ENCODE measurements around the gene TENT5C.

Gene TENT5C

DNA sequence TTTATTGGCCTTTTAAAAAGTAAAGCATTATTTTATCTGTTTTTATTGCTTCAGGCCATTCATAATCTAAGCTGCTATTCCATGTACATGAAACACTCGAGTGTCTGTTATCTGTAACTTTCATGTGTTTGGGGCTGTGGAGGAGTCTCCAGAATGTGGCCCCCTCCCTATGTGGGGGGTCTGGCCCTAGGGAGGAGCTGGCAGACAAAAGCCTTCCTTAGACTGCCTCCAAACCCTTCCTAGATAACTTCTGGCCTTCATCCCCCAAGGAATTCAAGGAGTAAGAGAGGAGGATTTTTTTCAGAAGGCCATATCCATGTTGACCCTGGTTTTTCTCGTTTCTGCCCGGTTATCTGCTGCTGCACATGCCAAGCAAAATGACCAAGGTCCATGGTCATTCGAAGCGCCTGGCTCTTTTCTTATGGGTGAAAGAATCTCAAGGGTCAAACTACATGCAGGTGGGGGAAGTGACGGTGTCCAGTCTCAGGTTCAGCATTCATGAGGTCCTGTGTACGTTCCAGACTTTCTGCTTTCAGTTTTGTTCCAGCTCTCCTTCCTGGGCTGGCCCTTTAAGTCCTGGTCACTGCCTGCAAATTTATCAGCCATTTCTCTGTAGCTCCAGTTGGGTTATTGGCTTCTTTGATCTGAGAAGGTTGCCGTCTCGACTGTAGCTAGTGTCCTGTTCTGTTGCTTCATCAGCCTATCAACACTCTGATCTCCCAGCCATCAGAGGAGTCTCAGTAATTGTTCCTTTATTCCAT lies 8.3 kb downstream of the TENT5C start:
- no peak for DNase-seq

DNA sequence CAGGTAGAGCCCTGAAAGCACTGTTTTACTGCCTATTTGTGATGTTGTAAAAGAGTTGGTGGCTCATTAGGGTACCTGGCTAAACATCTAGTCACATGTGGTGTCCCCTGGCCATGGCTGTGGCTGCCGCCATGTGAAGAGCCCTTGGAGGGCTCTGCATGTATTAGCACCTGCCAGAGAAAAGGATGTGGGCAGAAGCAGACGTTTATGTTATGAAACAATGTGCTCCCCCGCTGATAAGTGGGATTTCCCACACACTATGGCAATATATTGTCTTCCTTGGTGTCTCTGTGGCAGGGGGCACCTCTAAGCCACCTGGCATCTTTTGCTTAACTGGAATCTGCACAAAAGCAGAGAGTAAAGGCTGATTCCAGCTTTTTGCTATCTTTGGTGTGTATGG lies 9.6 kb downstream of the TENT5C start:
- DNase-seq: no peak

DNA sequence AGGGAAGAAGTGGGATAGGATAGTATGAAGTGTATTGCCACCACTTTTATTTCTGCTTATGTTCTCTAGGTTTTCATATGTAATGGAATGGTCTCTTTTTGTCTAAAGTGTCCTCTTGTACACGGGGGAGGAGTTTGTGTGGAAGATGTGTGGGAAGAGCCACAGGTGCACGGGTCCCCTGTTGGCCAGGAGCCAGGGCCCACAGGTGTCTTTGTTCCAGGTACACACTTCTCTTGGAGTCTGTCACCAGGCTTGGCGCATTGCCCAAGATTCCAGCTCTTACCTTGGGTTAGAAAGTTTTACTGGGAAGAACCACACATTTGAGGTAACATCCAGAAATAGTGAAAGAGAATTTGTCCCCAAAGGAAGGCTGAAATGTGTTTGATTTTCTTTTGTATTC lies 10.5 kb downstream of the TENT5C start:
- no peak for DNase-seq

DNA sequence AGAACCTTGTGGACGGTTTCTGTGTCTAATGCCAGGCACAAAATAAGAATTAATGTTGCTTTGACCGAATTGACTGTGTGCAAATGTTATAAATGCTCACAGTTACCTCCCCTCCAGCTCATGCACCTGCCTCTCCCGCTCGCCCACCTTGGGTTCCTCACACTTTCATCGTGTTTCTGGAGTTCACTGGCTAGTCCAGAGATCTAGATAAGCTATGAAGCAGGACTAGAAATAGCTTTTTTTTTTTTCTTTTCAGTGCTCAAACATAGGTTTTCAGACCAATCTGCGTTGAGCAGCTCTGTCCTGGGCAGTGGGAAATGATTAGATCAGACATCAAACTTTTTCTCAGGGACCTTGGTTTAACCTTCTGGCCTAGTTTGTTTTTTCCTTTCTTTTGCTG lies 11.1 kb downstream of the TENT5C start:
- DNase-seq: no peak

DNA sequence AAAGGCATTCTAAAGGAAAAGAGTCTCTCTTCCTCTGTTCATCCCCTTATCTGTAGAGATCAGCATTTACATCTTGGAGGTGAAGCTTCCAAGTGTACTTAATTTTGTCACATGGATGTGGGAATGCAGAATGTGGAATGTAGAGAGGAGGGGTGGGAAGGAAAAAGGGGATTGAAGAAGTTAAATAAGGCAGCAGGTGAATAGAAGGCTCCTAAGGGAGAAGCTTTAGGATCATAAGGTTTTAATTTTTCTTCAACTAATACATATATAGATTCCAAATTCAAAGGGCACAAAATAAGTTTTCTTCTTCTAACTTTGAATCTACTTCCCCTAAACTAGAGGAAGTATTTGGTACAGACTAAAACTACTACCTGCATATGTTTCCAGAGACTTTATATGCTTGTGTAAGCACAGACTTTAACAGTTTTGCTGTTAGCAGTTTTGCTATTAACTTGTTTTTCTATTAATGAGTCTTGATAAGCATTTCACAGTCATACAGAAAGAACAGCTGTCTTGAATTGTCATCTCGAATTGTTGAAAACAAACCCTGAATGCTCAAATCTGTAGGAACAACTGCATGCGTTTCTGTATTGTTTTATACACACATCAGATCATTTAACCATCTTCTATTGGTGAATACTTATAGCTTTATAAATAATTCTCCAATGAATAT lies 12.7 kb downstream of the TENT5C start:
- no peak for DNase-seq

DNA sequence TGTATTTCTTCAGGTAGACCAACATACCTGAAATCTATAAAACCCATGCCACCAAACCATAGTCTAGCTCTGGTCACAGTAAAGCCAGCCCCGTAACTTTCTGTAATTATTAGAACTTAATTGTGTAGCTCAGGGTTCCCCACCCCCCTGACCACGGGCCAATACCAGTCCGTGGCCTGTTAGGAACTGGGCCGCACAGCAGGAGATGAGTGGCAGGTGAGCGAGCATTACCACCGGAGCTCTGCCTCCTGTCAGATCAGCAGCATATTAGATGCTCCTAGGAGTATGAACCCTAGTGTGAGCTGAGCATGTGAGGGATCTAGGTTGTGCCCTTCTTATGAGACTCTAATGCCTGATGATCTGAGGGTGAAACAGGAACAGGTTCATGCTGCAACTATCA lies 14.6 kb downstream of the TENT5C start:
- no peak for DNase-seq

DNA sequence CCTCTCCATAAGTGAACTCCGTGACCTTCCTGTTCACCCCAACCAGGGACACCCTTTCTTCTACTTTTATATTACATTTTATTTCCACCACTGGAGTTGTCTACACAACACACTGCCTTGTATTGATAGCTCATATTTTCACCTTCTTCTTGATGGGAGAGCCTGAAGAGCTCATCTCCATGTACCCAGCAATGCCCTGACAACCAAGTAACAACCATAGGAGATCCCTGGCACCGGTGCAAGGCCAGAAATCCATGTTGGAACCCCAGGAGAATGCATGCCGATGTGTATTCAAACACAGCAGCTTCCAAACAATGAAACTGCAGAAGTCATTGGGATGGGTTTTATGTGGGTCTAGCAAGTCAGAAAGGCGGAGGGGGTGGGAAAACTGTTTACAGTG lies 15.5 kb downstream of the TENT5C start:
- DNase-seq: no peak

DNA sequence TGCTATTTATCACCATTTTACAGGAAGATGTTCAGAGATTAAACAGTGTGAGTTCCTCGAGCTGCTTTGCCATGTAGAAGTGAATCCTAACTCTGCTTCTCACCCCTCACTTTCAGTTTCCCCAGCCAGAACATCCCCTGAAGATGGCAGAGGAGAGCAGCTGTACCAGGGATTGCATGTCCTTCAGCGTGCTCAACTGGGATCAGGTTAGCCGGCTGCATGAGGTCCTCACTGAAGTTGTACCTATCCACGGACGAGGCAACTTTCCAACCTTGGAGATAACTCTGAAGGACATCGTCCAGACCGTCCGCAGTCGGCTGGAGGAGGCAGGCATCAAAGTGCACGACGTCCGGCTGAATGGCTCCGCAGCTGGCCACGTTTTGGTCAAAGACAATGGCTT lies 16.9 kb downstream of the TENT5C start:
- no peak for DNase-seq

DNA sequence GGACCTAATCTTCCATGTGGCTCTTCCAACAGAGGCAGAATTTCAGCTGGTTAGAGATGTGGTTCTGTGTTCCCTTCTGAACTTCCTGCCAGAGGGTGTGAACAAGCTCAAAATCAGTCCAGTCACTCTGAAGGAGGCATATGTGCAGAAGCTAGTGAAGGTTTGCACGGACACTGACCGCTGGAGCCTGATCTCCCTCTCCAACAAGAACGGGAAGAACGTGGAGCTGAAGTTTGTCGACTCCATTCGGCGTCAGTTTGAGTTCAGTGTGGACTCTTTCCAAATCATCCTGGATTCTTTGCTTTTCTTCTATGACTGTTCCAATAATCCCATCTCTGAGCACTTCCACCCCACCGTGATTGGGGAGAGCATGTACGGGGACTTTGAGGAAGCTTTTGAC lies 17.3 kb downstream of the TENT5C start:
- no peak for DNase-seq

DNA sequence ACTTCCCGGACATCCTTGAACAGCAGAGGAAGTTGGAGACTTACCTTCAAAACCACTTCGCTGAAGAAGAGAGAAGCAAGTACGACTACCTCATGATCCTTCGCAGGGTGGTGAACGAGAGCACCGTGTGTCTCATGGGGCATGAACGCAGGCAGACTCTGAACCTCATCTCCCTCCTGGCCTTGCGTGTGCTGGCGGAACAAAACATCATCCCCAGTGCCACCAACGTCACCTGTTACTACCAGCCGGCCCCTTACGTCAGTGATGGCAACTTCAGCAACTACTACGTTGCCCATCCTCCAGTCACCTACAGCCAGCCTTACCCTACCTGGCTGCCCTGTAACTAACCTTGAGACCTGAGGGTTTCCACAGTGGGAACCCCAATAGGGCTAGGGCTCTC lies 17.9 kb downstream of the TENT5C start:
- DNase-seq: no peak

DNA sequence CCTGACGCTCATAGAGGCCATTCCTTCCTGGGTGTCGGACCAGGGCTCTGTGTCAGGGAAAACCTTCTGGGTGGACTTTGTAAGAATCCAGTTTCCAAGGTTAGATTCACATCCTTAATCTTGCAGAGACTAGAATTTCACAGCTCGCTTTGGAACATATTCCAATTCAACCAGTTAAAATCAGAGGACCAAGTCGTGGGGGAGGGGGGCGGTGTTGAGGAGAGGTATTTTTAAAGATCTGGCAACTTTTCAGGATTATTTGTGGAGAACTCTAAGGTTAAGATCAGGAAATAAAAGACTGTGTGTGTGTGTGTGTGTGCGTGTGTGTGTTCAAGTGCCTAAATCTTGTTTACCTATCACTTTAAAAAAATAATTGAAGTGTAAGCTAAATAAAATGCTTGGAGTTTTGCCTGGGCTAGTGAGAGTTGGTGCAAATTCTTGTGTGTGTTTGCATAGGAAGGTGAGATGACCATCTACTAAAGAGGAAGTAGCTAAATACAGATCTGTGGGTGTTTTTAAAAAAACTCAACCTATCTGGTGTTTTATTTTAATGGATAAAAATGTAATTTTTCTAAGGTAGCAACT lies 21.8 kb downstream of the TENT5C start:
- no peak for DNase-seq

DNA sequence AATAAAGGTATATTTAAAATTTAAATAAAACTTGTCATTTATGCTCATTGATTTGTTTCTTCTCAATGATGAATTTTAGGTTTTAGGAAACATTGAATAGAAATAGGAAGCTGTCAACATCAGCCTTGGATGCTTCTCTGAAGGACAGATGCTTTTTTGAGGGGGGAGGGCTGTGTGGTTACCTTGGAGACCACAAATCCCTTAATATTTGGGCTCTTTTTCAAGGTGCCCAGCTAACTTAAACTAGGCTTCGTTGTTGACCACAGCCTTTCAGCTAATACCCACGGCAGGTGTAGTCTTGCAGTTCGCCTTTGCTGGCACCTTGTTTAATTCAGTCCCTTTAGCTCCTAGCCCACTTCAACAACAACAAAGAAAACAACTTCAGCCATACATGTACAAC lies 22.5 kb downstream of the TENT5C start:
- no peak for DNase-seq

DNA sequence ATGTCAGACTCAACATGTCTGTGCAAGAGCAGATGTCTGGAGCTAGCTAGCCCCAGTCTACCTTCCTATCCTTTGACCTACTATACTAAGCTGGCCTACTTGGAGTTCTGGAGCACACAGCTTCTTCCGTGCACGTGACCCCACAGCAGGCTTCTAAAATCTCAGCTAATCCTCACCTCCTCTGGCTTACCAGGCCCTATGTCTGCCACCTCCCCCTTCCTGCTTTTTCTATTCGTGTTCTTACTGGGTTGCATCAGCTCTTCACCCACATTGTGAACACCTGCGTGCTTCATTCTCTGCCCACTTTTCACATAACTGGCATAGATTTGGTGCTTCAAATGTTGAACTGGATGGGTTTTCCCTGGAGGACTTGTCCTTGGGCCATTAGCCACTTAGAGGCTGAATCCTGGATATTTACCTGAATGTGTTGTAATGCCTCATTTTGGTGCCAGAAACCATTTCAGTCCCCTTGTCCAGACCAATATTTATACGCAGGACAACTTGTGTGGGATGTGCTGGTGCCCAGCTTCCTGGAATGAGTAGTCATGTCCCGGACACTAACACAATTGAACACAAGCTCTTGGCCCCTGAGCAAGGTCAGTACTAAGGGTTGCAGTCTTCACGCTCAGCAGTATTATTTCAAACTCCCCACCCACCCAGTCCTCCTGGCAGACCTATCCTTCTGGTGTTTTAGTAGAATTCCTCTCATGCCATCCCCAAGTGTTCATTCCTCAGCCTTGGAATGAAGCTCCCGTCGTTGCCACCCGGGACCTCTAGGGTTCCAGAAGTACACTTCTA lies 24.0 kb downstream of the TENT5C start:
- no peak for DNase-seq

DNA sequence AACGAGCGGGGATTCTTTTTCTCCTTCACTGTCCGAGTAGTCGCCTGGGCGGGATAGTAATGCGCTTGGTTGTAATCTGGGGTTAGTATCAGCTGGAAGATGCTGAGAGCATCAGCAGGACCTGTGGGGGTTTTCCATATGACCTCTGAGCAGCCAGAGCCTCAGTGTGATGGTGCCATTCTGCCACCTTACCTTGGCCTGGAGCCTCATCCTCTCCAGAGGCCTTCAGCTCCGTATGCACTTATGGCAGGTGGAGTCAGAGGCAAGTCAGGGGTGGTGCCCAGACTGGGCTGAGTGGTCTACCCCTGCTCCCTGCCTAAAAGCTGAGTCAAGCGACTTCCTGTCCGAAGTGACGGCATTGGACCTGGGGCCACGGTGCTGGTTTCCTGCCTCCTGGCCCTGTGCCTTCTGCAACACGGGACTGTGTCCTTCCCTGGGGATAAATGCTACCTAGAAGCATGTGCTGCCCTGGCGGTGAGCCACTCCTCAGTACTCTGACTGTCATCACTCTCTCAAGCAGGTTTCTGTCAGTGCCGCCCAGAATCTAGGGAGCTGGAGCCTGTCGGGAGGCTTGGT lies 24.7 kb downstream of the TENT5C start:
- no peak for DNase-seq

DNA sequence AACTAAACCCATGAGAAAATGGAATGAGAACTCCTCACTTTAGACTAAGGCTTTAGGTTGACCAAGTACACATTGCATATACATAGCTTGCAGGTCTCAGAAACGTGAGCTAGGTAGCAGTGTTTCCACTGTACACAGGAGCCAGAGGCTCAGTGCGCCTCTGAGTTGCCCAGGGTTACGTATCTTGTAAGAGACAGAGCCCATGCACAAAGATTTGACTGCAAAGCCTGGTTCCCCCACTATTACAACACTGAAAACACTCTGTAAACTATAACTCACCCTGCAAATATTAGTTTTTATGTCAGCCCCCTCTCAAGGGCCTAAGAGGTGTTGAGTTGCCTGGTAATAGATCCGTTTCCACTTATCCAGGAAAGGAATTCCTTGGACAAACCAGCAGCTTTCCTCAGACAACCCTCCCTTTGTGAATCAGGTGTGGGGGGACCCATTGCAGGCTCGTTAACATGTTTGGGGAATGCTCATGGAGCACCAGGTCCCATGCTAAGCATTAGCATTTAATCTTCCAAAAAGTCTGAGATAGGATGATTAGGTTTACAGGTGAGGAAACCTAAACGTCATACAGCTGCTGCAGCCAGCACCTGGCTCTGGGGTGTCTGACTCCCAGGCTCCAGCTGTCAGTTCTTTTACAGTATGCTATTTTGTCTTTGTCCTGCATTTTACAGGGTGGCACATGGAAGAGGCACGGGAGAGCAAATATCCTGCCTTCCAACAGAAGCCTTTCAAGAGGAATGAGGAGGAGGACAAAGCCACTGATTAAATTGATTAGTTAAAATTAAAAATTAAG lies 25.7 kb downstream of the TENT5C start:
- DNase-seq: no peak

DNA sequence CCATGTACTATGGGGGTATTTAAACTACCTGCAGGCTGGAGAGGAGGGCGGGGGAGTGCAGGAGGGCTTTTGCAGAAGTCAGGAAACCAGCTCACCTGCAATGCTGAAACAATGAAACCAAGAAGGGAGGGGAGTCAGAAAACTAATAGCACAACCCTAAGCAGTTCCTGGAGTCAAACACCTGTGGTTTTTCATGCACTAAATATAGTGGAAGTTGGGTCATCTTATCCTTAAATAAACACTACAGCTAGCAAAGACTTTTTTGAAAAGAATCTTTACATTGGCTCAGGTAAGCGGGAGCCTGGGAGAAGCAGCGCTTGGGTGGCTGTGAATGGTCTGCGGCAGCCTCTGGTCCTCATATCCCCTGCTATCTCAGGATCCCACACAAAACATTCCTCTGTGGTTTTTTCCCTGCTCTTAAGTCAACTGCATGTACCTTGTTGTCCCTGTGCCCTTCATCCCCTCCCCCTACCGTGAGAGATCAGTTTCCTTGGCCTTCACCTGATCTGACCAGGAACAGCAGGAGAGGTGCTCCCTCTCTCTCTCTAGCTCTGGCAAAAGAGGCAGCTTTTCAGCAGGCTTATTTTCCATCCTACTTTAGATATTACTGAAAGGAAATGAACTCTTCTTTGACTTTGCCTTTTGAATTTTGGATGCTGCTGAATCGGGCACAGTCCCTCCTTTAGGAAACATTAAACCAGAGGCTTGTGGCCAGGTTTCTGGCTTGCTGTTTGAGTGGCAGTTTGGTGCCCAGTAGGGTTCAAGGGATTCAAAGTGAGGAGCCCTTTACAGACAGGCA lies 26.6 kb downstream of the TENT5C start:
- DNase-seq: no peak

DNA sequence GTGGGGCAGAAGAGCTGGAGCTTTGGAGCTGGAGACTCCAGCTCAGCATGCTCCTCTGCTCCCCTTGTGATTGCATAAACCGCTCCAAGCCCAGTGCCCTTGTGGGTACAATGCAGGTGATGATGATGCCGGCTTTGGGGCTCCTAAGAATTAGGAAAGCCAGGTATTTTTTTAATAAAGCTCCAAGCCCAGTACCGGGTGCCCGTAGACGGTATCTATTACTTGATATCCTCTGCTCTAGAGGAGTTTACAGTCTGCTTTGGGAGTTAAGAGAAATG lies 27.2 kb downstream of the TENT5C start:
- DNase-seq: no peak

DNA sequence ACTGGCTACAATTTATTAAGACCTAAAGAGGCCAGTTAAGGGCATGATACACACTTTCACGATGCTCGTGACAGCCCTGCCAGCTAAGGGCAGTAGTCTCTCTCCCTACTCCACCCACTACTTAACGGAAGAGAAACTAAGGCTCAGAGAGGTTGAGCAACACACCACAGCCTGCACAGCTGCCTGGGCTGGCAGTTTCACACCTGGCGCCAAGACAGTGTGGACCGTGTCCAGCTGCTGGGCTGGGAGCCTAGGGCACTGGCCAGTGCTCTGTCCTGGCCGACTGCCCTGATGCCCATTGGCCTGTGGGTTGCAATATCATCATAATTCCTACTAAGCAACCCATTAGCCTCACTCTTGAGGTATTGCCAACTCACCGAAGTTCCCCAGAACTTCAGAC lies 27.6 kb downstream of the TENT5C start:
- no peak for DNase-seq

DNA sequence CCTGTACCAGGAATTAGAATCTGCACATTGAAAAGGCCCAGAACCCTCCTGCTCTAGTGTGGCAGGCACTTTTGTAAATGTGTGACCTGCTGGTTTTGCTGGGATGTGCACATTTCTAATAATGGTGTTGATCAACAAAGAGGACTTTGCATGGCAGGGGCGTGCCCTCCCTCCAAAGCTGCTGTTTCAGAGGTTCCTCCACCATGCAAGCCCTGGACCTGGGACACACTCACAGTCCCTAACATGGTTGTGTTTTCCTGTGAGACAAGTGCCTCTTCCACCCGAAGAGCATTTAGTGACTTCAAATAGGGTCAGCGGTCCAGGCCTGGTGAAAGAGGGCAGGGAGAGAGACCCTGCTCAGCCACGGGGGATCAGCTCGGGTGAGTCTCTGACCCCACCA lies 28.1 kb downstream of the TENT5C start:
- DNase-seq: no peak

DNA sequence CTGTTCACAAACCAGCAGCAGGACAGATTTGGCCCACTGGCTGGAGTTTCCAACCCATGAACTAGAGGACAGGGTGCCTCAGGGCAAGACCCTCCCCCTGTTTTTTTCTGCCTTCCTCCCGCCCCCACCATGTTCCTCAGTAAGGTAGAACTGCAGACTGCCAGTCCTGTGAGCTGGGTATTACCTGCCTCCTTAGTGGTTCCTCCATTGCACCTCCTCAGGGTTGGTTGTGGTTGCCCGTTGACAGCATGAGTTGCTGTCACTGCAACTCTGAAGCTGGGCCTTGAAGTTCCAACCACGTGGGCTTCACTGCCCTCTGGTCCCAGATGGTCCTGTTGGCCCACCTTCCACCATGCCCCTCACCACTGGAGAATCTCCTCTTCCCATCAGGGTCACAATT lies 28.8 kb downstream of the TENT5C start:
- DNase-seq: no peak

DNA sequence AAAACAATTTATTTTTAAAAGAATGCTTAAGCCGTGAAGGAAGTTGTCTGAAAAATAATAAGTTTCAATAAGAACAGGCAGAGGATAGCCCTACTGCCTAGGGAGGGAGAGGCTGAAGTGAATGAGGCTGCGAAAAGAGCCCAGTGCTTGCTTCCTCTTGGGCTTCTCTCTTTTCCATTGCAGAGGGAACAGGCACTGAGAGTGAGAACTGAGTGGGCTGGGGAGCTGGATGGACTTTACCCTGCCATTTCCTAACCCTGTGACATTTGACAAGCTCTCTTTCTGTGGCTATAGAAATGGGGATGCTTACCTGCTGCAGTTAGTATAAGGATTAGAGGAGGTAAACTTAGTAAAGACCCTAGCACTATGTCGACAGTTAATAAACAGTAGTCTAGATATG lies 30.0 kb downstream of the TENT5C start:
- DNase-seq: no peak
